Measurements from ENCODE around the gene EML6. TPM values are rescaled to one million over a fixed set of nuclear protein-coding genes. Genes with fewer than 3 reads are reported as not detected.
A peak's percentile ranks its signal among the peaks of the same experiment; 100 is the strongest.

EML6 gene
- total RNA-seq, 1 experiment from 2014 or later: 0.77 TPM

GRCh38 chr2:54772110-54772509, 48.6 kb downstream of the EML6 start:
- Mint-ChIP-seq H3K27me3 (ENCODE audit: insufficient read depth, unreplicated experiment) (no peaks in the 10 kb centered on the region), H3K9me3 (ENCODE audit: unreplicated experiment) (peaks cover 21% of the 10 kb centered on the region), H3K4me1 (ENCODE audit: insufficient read depth, unreplicated experiment) (peaks cover 42% of the 10 kb centered on the region), H3K27ac (ENCODE audit: low read depth, unreplicated experiment) (peak overlapping the region; percentile 73), H3K4me3 (ENCODE audit: unreplicated experiment) (peak overlapping the region; percentile 4), H3K36me3 (ENCODE audit: insufficient read depth, unreplicated experiment) (no peaks in the 10 kb centered on the region)
- DNase-seq (ENCODE audit: unreplicated experiment): peak; percentile 70
- ChIA-PET CTCF (interaction anchor here (0.6 to 3.3 kb wide), 3 partner anchors 17 to 66 kb away, joined by 4 to 14 read pairs (median 6); no protein-coding TSS in a partner anchor), POLR2A (interaction anchor here (0.6 to 1.7 kb wide), 9 partner anchors 9 to 729 kb away, joined by 3 to 9 read pairs (median 3); partner anchors contain the start of gene EML6)
- TF ChIP-seq, protein P1, sequence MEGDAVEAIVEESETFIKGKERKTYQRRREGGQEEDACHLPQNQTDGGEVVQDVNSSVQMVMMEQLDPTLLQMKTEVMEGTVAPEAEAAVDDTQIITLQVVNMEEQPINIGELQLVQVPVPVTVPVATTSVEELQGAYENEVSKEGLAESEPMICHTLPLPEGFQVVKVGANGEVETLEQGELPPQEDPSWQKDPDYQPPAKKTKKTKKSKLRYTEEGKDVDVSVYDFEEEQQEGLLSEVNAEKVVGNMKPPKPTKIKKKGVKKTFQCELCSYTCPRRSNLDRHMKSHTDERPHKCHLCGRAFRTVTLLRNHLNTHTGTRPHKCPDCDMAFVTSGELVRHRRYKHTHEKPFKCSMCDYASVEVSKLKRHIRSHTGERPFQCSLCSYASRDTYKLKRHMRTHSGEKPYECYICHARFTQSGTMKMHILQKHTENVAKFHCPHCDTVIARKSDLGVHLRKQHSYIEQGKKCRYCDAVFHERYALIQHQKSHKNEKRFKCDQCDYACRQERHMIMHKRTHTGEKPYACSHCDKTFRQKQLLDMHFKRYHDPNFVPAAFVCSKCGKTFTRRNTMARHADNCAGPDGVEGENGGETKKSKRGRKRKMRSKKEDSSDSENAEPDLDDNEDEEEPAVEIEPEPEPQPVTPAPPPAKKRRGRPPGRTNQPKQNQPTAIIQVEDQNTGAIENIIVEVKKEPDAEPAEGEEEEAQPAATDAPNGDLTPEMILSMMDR (IDR thresholded peaks at IDR 0.05; ENCODE audit: unreplicated experiment): no peak
- BruUV-seq (replicated peaks): no TSS peak
- intact Hi-C loops (cut with micrococcal nuclease): no loop called here

GRCh38 chr2:54772531-54772930, 49.1 kb downstream of the EML6 start:
- intact Hi-C loops (cut with micrococcal nuclease): no loop called here

DNA sequence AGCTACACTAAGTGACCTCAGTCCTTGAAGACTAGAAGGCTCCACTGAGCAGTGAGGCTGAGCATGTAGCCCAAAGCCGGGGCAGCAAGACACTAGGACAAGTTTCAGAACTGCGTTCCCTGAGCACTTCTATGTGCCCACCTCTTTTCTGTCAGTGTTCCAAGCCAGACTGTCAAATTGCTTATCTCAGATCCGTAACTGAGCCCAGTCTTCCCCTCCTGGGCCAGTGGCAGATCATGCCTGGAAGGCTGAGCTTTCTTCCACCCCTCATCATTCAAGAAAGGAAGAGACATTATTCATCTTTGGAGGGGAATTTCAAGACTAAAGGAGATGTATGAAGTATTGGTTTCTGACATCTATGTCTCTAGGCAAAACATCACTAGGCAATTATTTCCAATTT, 49.8 kb downstream of the EML6 start:
- TF ChIP-seq, protein P1 (IDR thresholded peaks at IDR 0.05; ENCODE audit: unreplicated experiment): no peak
- no peak overlapping the region for H3K4me3 Mint-ChIP-seq (ENCODE audit: unreplicated experiment)
- no peaks in the 10 kb centered on the region for H3K36me3 Mint-ChIP-seq (ENCODE audit: insufficient read depth, unreplicated experiment)
- H3K27ac Mint-ChIP-seq (ENCODE audit: low read depth, unreplicated experiment): peak overlapping the region; percentile 73
- POLR2A ChIA-PET: interaction anchor here (0.8 to 0.9 kb wide), 2 partner anchors 13 to 237 kb away, joined by 3 to 4 read pairs; no protein-coding TSS in a partner anchor
- CTCF ChIA-PET: interaction anchor here (1.0 to 3.3 kb wide), 4 partner anchors 9 to 67 kb away, joined by 3 to 14 read pairs (median 4); no protein-coding TSS in a partner anchor
- no peaks in the 10 kb centered on the region for H3K27me3 Mint-ChIP-seq (ENCODE audit: insufficient read depth, unreplicated experiment)
- H3K9me3 Mint-ChIP-seq (ENCODE audit: unreplicated experiment): peaks cover 21% of the 10 kb centered on the region
- no TSS peak for BruUV-seq (replicated peaks)
- no peak for DNase-seq (ENCODE audit: unreplicated experiment)
- peaks cover 31% of the 10 kb centered on the region for H3K4me1 Mint-ChIP-seq (ENCODE audit: insufficient read depth, unreplicated experiment)
- intact Hi-C loops (cut with micrococcal nuclease): no loop called here

More at GRCh38 chr2:54772531-54772930, 49.1 kb downstream of the EML6 start:
- TF ChIP-seq, protein P1 (IDR thresholded peaks at IDR 0.05; ENCODE audit: unreplicated experiment): no peak
- H3K36me3 Mint-ChIP-seq (ENCODE audit: insufficient read depth, unreplicated experiment): no peaks in the 10 kb centered on the region
- TSS peak; percentile 61 for BruUV-seq (replicated peaks)
- no peaks in the 10 kb centered on the region for H3K27me3 Mint-ChIP-seq (ENCODE audit: insufficient read depth, unreplicated experiment)
- H3K4me1 Mint-ChIP-seq (ENCODE audit: insufficient read depth, unreplicated experiment): peaks cover 38% of the 10 kb centered on the region
- peaks cover 21% of the 10 kb centered on the region for H3K9me3 Mint-ChIP-seq (ENCODE audit: unreplicated experiment)
- POLR2A ChIA-PET: interaction anchor here (0.6 to 1.5 kb wide), 5 partner anchors 8 to 728 kb away, joined by 3 to 9 read pairs (median 4); partner anchors contain the start of gene EML6
- CTCF ChIA-PET: interaction anchor here (1.5 to 3.3 kb wide), 2 partner anchors 43 to 66 kb away, joined by 4 to 14 read pairs; no protein-coding TSS in a partner anchor
- peak; percentile 35 for DNase-seq (ENCODE audit: unreplicated experiment)
- H3K27ac Mint-ChIP-seq (ENCODE audit: low read depth, unreplicated experiment): peak overlapping the region; percentile 73
- H3K4me3 Mint-ChIP-seq (ENCODE audit: unreplicated experiment): peak overlapping the region; percentile 4

- TF ChIP-seq, protein P1 (IDR thresholded peaks at IDR 0.05; ENCODE audit: unreplicated experiment): peak; percentile 17
- H3K9me3 Mint-ChIP-seq (ENCODE audit: unreplicated experiment): peaks cover 21% of the 10 kb centered on the region
- no TSS peak for BruUV-seq (replicated peaks)
- H3K27ac Mint-ChIP-seq (ENCODE audit: low read depth, unreplicated experiment): no peak overlapping the region
- POLR2A ChIA-PET: interaction anchor here (0.9 kb wide), 1 partner anchor 12 kb away, joined by 3 read pairs; no protein-coding TSS in a partner anchor
- H3K4me1 Mint-ChIP-seq (ENCODE audit: insufficient read depth, unreplicated experiment): peaks cover 30% of the 10 kb centered on the region
- no peaks in the 10 kb centered on the region for H3K27me3 Mint-ChIP-seq (ENCODE audit: insufficient read depth, unreplicated experiment)
- intact Hi-C loops (cut with micrococcal nuclease): no loop called here
- no peak overlapping the region for H3K4me3 Mint-ChIP-seq (ENCODE audit: unreplicated experiment)
- DNase-seq (ENCODE audit: unreplicated experiment): no peak
- CTCF ChIA-PET: interaction anchor here (0.6 to 3.3 kb wide), 7 partner anchors 9 to 66 kb away, joined by 3 to 14 read pairs (median 4); no protein-coding TSS in a partner anchor
- H3K36me3 Mint-ChIP-seq (ENCODE audit: insufficient read depth, unreplicated experiment): no peaks in the 10 kb centered on the region
Observed at GRCh38 chr2:54773838-54774237, 50.4 kb downstream of the EML6 start.

Data from MCF 10A (cell line).